H1 (cell line): Measurements from ENCODE around the gene CRYBG1. TPM values are rescaled to one million over a fixed set of nuclear protein-coding genes. Genes with fewer than 3 reads are reported as not detected.

Source experiments
- ATF3 ChIP-seq: IDR thresholded peaks from 2 replicates; pipeline ENCODE4 v1.6.1; 2011; ENCODE audit warnings: low read depth, mild to moderate bottlenecking, low read length; ENCODE audit not compliant: insufficient read depth
- KDM4A ChIP-seq: IDR thresholded peaks from one replicate; pipeline ENCODE4 v1.7.1; 2012; ENCODE audit warnings: low read depth, mild to moderate bottlenecking, moderate library complexity, low read length, inconsistent platforms; ENCODE audit not compliant: severe bottlenecking
- RAD21 ChIP-seq, 2 experiments: IDR thresholded peaks in 1 of 2; conservative IDR thresholded peaks in 1 of 2; 2 replicates each; pipeline ENCODE4 v1.6.1; 2011; ENCODE audit warnings: low read depth in 2 of 2, low read length in 2 of 2, improper control_type of control experiment in 1 of 2, inconsistent platforms in 1 of 2, mild to moderate bottlenecking in 1 of 2, moderate library complexity in 1 of 2
- polyA plus RNA-seq, 7 experiments: library from polyadenylated mRNA; depleted of rRNA in 3 of 7; stranded (reverse) in 5 of 7; unstranded in 2 of 7; fragments of >200 nt in 5 of 7; fragments of 200-250 nt in 2 of 7; gene quantifications; 1 replicate in 5 of 7; 2 replicates in 1 of 7; 4 replicates in 1 of 7; pipeline versions ENCODE4 v1.2.1 to v1.2.3, GENCODE V29; 2011 to 2013; ENCODE audit warnings: missing spikeins in 2 of 7, mixed read lengths in 2 of 7
- total RNA-seq: library from RNA; stranded (reverse); fragmentation: NEBNext Ultra II Directional; extraction: Animal tissue kit (Norgen Biotek cat#: 25700); gene quantifications from 2 replicates; pipeline ENCODE4 v1.2.1, GENCODE V29; 2021
- TF ChIP-seq, protein P1 (sequence below): IDR thresholded peaks from 2 replicates; pipeline ENCODE4 v1.6.1; 2011; ENCODE audit warnings: low read length, improper control_type of control experiment

The CRYBG1 gene
- total and polyA plus RNA-seq, 2 of the 8 experiments (the other 6 are each of a cell fraction or from before 2014, with no cell fraction given), result 2.2 to 11.6 TPM

GRCh38 chr6:106556368-106556960 lies 195.9 kb downstream of the CRYBG1 start (continued):
- TF ChIP-seq ATF3, result no peak
- TF ChIP-seq KDM4A, result no peak
- TF ChIP-seq RAD21 (IDR thresholded peaks at IDR 0.05 in 1 of 2, conservative IDR thresholded peaks at IDR 0.05 in 1 of 2; ENCODE audit: low read depth in 2 of 2, low read length in 2 of 2), result peak in 1 of 2 experiments; percentile 10; a peak in 1 of 4 replicates
- TF ChIP-seq, protein P1, sequence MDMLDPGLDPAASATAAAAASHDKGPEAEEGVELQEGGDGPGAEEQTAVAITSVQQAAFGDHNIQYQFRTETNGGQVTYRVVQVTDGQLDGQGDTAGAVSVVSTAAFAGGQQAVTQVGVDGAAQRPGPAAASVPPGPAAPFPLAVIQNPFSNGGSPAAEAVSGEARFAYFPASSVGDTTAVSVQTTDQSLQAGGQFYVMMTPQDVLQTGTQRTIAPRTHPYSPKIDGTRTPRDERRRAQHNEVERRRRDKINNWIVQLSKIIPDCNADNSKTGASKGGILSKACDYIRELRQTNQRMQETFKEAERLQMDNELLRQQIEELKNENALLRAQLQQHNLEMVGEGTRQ, result no peak
